GM12878 (cell line): Measurements from ENCODE around the gene ACSL3. TPM values are rescaled to one million over a fixed set of nuclear protein-coding genes. Genes with fewer than 3 reads are reported as not detected.

ENCODE experiments used
- ATAC-seq: fragments of 200-7000 bp; cut with Tn5 transposase; 3 replicates; pipeline ENCODE4 v1.9.1; 2020; ENCODE audit warnings: mild to moderate bottlenecking, moderate library complexity
- BruUV-seq: library from RNA; stranded (reverse); fragments of 400-500 nt; replicated peaks from 2 replicates; lab custom pipeline; 2021; lab: Mats Ljungman, UMichigan
- CTCF ChIA-PET: fragments of 300-600 bp; sonication (Branson Sonifier 250); formaldehyde crosslinking; extraction: SDS; loops from one replicate; lab custom pipeline; 2021; ENCODE audit warnings: inconsistent platforms; lab: Yijun Ruan, JAX
- POLR2A ChIA-PET: fragments of 350-600 bp; formaldehyde crosslinking; extraction: SDS; loops from one replicate; lab custom pipeline; 2021; ENCODE audit warnings: inconsistent platforms; lab: Charles Lee
- RAD21 ChIA-PET: fragments of 300-600 bp; sonication (Branson Sonifier 250); formaldehyde crosslinking; loops from one replicate; lab custom pipeline; 2023; ENCODE audit warnings: antibody characterized with exemption; ENCODE audit not compliant: unreplicated experiment; lab: Charles Lee
- SMC1A ChIA-PET: fragments of 300-600 bp; sonication (Branson Sonifier 250); formaldehyde crosslinking; loops from one replicate; lab custom pipeline; 2023; ENCODE audit not compliant: unreplicated experiment, uncharacterized antibody; lab: Charles Lee
- DNase-seq: peaks from one replicate; pipeline ENCODE4 v3.0.0-alpha.2; 2011; ENCODE audit warnings: low read depth, low spot score
- FAIRE-seq: peaks from 3 replicates; lab custom pipeline; 2011; peaks lifted over from hg19 to GRCh38; lab: Jason Lieb, UNC
- H2AFZ ChIP-seq: 2 replicates; pipeline ENCODE4 v1.6.0; 2011; ENCODE audit warnings: low read depth, low read length, control low read depth; ENCODE audit not compliant: control insufficient read depth
- H3K27ac ChIP-seq: 2 replicates; pipeline ENCODE4 v1.5.1; 2011; ENCODE audit warnings: control low read depth; ENCODE audit not compliant: control insufficient read depth, insufficient read depth
- H3K27me3 ChIP-seq, 2 experiments: replicated peaks in 1 of 2; 2 replicates each; pipeline versions ENCODE4 v1.6.0 to v1.6.1; 2011; ENCODE audit warnings: low read length in 1 of 2; ENCODE audit not compliant: control insufficient read depth in 2 of 2, insufficient read depth in 2 of 2
- H3K36me3 ChIP-seq, 2 experiments: 2 replicates each; pipeline ENCODE4 v1.5.1; 2011; ENCODE audit warnings: low read length in 1 of 2; ENCODE audit not compliant: control insufficient read depth in 2 of 2, insufficient read depth in 2 of 2
- H3K4me1 ChIP-seq: 2 replicates; pipeline ENCODE4 v1.6.1; 2011; ENCODE audit warnings: mild to moderate bottlenecking, low read length, moderate library complexity, mixed read lengths; ENCODE audit not compliant: control insufficient read depth, insufficient read depth
- H3K4me2 ChIP-seq: 2 replicates; pipeline ENCODE4 v1.6.0; 2011; ENCODE audit warnings: control low read depth; ENCODE audit not compliant: control insufficient read depth, insufficient read depth
- H3K4me3 ChIP-seq: fragments of 200-600 bp; sonication (generic); 2 replicates; pipeline ENCODE4 v1.5.1; 2016
- H3K79me2 ChIP-seq: 2 replicates; pipeline ENCODE4 v1.6.0; 2011; ENCODE audit warnings: low read length; ENCODE audit not compliant: control insufficient read depth, insufficient read depth
- H3K9ac ChIP-seq: 2 replicates; pipeline ENCODE4 v1.8.0; 2011; ENCODE audit warnings: low read length, control low read depth, mixed read lengths; ENCODE audit not compliant: control insufficient read depth, insufficient read depth
- H3K9me3 ChIP-seq: replicated peaks from 3 replicates; pipeline ENCODE4 v1.5.1; 2011; ENCODE audit warnings: mild to moderate bottlenecking, low read length; ENCODE audit not compliant: control insufficient read depth, insufficient read depth
- H4K20me1 ChIP-seq: 2 replicates; pipeline ENCODE4 v1.6.0; 2011; ENCODE audit not compliant: control insufficient read depth, insufficient read depth
- FOXM1 ChIP-seq: IDR thresholded peaks from 2 replicates; pipeline ENCODE4 v1.6.1; 2012; ENCODE audit warnings: low read depth, mild to moderate bottlenecking, inconsistent platforms, low read length, moderate library complexity
- MXI1 ChIP-seq: fragments of 150-350 bp; IDR thresholded peaks from 2 replicates; pipeline ENCODE4 v1.6.1; 2011; ENCODE audit warnings: low read depth, mild to moderate bottlenecking, inconsistent platforms, low read length, improper control_type of control experiment
- RB1 ChIP-seq: fragments of 450-650 bp; formaldehyde crosslinking; IDR thresholded peaks from 2 replicates; pipeline ENCODE4 v1.6.1; 2017; ENCODE audit warnings: mild to moderate bottlenecking, borderline replicate concordance
- SMARCA5 ChIP-seq: fragments of 450-650 bp; IDR thresholded peaks from 2 replicates; pipeline ENCODE4 v1.6.1; 2017; ENCODE audit warnings: mild to moderate bottlenecking
- SMC3 ChIP-seq: IDR thresholded peaks from 2 replicates; pipeline ENCODE4 v1.6.1; 2011; ENCODE audit warnings: low read length, improper control_type of control experiment, borderline replicate concordance
- ZNF384 ChIP-seq: IDR thresholded peaks from 2 replicates; pipeline ENCODE4 v1.6.1; 2012; ENCODE audit warnings: low read depth, mild to moderate bottlenecking, low read length, improper control_type of control experiment, borderline replicate concordance
- WGBS: methylation state at CpG from one replicate; pipeline ENCODE4 v1.1.6; 2016; ENCODE audit warnings: low lambda C conversion rate; ENCODE audit not compliant: insufficient replicate concordance, insufficient coverage; ENCODE audit errors: missing lambda C conversion rate; 5-methylcytosine and 5-hydroxymethylcytosine counted together
- in situ Hi-C: fragments of 300-500 bp; cut with MboI; formaldehyde crosslinking; loops from 9 replicates; pipeline ENCODE4 v1.14.3; 2018; ENCODE audit warnings: mixed read lengths
- intact Hi-C: fragments of 100-400 bp; cut with micrococcal nuclease; formaldehyde crosslinking; loops from one replicate; pipeline ENCODE4 v1.14.2; 2022; ENCODE audit not compliant: unreplicated experiment
- polyA plus RNA-seq, 11 experiments: library from polyadenylated mRNA; depleted of rRNA in 4 of 11; unstranded in 6 of 11; stranded (reverse) in 5 of 11; fragments of >200 nt; fragmentation: Nextera tagmentation in 4 of 11; fragmentation: Illumina TruSeq in 1 of 11; extraction: Ambion mirVana in 4 of 11; extraction: Trizol in 1 of 11; gene quantifications; 1 replicate in 1 of 11; 2 replicates in 10 of 11; pipeline versions ENCODE4 v1.2.1 to v1.2.3, GENCODE V29; 2011 to 2016; ENCODE audit warnings: inconsistent platforms in 2 of 11, missing spikeins in 2 of 11, low read depth in 1 of 11
- total RNA-seq, 4 experiments: library from RNA; depleted of rRNA in 3 of 4; stranded (reverse); fragments of >200 nt in 3 of 4; fragmentation: Illumina TruSeq in 1 of 4; extraction: Trizol in 1 of 4; gene quantifications; 2 replicates each; pipeline versions ENCODE4 v1.2.1 to v1.2.3, GENCODE V29; 2013 to 2021
- TF ChIP-seq, protein P1 (sequence below): fragments of 450-650 bp; formaldehyde crosslinking; IDR thresholded peaks from 2 replicates; pipeline ENCODE4 v1.4.0; 2022; ENCODE audit warnings: mild to moderate bottlenecking, moderate library complexity
- TF ChIP-seq, protein P2 (sequence below): fragments of 450-650 bp; IDR thresholded peaks from 2 replicates; pipeline ENCODE4 v1.6.1; 2018; ENCODE audit warnings: borderline replicate concordance, mild to moderate bottlenecking; ENCODE audit not compliant: partially characterized antibody

The ACSL3 gene
- total and polyA plus RNA-seq, 10 of the 15 experiments (the other 5 are each of a cell fraction or from before 2014, with no cell fraction given): 15.6 to 83.9 (median 56.7) TPM

DNA sequence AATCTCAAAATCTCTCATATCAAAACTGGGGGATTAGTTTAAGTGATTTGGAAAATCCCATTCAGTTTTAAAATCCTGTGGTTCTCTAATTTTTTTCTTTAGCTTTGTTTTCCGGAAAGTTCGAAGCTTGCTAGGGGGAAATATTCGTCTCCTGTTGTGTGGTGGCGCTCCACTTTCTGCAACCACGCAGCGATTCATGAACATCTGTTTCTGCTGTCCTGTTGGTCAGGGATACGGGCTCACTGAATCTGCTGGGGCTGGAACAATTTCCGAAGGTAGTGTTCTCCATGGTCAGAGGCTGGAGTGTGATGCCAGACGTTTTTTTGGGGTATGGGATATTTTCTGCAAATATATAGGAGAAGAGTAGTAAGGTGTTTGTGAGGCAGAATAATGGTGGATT, 66.1 kb downstream of the ACSL3 start:
- no peak for FAIRE-seq
- Histone ChIP-seq H3K27me3 (no peaks in the 10 kb centered on the region), H2AFZ (no peak overlapping the region), H4K20me1 (no peaks in the 10 kb centered on the region), H3K9me3 (no peaks in the 10 kb centered on the region), H3K9ac (no peak overlapping the region), H3K27ac (no peak overlapping the region), H3K79me2 (no peaks in the 10 kb centered on the region), H3K4me2 (no peak overlapping the region), H3K36me3 (peaks cover 2 to 13% of the 10 kb centered on the region in 2 experiments), H3K4me3 (no peak overlapping the region), H3K4me1 (no peaks in the 10 kb centered on the region)
- intact Hi-C loops (no loop called here), in situ Hi-C loops (no loop called here)
- SMC1A ChIA-PET: interaction anchor here (1.1 to 1.8 kb wide), 2 partner anchors 11 to 41 kb away, joined by 3 to 6 read pairs; no protein-coding TSS in a partner anchor
- DNase-seq: no peak
- CTCF ChIA-PET: interaction anchor here (0.6 to 4.5 kb wide), 3 partner anchors 12 to 237 kb away, joined by 3 to 25 read pairs (median 9); no protein-coding TSS in a partner anchor
- TF ChIP-seq, protein P1, sequence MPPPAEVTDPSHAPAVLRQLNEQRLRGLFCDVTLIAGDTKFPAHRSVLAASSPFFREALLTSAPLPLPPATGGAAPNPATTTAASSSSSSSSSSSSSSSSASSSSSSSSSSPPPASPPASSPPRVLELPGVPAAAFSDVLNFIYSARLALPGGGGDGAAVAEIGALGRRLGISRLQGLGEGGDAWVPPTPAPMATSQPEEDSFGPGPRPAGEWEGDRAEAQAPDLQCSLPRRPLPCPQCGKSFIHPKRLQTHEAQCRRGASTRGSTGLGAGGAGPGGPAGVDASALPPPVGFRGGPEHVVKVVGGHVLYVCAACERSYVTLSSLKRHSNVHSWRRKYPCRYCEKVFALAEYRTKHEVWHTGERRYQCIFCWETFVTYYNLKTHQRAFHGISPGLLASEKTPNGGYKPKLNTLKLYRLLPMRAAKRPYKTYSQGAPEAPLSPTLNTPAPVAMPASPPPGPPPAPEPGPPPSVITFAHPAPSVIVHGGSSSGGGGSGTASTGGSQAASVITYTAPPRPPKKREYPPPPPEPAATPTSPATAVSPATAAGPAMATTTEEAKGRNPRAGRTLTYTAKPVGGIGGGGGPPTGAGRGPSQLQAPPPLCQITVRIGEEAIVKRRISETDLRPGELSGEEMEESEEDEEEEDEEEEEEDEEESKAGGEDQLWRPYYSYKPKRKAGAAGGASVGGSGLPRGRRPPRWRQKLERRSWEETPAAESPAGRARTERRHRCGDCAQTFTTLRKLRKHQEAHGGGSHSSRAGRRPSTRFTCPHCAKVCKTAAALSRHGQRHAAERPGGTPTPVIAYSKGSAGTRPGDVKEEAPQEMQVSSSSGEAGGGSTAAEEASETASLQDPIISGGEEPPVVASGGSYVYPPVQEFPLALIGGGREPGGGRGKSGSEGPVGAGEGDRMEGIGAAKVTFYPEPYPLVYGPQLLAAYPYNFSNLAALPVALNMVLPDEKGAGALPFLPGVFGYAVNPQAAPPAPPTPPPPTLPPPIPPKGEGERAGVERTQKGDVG (CRISPR knock-in tag): no peak
- TF ChIP-seq FOXM1: no peak
- no peak for TF ChIP-seq SMARCA5
- no peak for TF ChIP-seq MXI1
- no peak for TF ChIP-seq SMC3
- TF ChIP-seq RB1: no peak
- TF ChIP-seq ZNF384: no peak
- TF ChIP-seq, protein P2, sequence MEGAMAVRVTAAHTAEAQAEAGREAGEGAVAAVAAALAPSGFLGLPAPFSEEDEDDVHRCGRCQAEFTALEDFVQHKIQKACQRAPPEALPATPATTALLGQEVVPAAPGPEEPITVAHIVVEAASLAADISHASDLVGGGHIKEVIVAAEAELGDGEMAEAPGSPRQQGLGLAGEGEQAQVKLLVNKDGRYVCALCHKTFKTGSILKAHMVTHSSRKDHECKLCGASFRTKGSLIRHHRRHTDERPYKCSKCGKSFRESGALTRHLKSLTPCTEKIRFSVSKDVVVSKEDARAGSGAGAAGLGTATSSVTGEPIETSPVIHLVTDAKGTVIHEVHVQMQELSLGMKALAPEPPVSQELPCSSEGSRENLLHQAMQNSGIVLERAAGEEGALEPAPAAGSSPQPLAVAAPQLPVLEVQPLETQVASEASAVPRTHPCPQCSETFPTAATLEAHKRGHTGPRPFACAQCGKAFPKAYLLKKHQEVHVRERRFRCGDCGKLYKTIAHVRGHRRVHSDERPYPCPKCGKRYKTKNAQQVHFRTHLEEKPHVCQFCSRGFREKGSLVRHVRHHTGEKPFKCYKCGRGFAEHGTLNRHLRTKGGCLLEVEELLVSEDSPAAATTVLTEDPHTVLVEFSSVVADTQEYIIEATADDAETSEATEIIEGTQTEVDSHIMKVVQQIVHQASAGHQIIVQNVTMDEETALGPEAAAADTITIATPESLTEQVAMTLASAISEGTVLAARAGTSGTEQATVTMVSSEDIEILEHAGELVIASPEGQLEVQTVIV: no peak
- no TSS peak for BruUV-seq
- RAD21 ChIA-PET: no interaction called here
- WGBS: 97% methylated on average over 9 of the region's 9 CpGs
- ATAC-seq: no peak
- POLR2A ChIA-PET: no interaction called here
